WTC11 (cell line): ENCODE data around the gene SMAP1. TPM values are rescaled to one million over a fixed set of nuclear protein-coding genes. Genes with fewer than 3 reads are reported as not detected.

Source experiments
- ATAC-seq: fragments of 200-7000 bp; cut with Tn5 transposase; 2 replicates; pipeline ENCODE4 v1.10.0; 2021; ENCODE audit warnings: mild to moderate bottlenecking, moderate library complexity
- CTCF ChIA-PET: fragments of 300-600 bp; sonication (Branson Sonifier 250); formaldehyde crosslinking; loops from one replicate; lab custom pipeline; 2021; ENCODE audit warnings: antibody characterized with exemption; lab: Charles Lee
- POLR2A ChIA-PET: fragments of 350-600 bp; sonication (Branson Sonifier 250); formaldehyde crosslinking; loops from one replicate; lab custom pipeline; 2021; ENCODE audit warnings: antibody characterized with exemption; lab: Charles Lee
- DNase-seq: peaks from one replicate; pipeline ENCODE4 v3.0.0; 2021; ENCODE audit warnings: low spot score
- H3K27ac Mint-ChIP-seq: 2 replicates; pipeline ENCODE4 v1.8.0; 2021; ENCODE audit warnings: mixed read lengths
- H3K27me3 Mint-ChIP-seq: 2 replicates; pipeline ENCODE4 v1.8.0; 2021; ENCODE audit warnings: low read depth, mild to moderate bottlenecking, moderate library complexity, mixed read lengths
- H3K36me3 Mint-ChIP-seq: 2 replicates; pipeline ENCODE4 v1.8.0; 2021; ENCODE audit warnings: mixed read lengths
- H3K4me1 Mint-ChIP-seq: 2 replicates; pipeline ENCODE4 v1.8.0; 2022; ENCODE audit warnings: mixed read lengths
- H3K4me3 Mint-ChIP-seq: 2 replicates; pipeline ENCODE4 v1.8.0; 2021; ENCODE audit warnings: mild to moderate bottlenecking, moderate library complexity, mixed read lengths
- H3K9me3 Mint-ChIP-seq: 2 replicates; pipeline ENCODE4 v1.8.0; 2021; ENCODE audit warnings: mixed read lengths
- ATF1 ChIP-seq: sonication (generic); formaldehyde crosslinking; IDR thresholded peaks from 2 replicates; pipeline ENCODE4 v1.8.1; 2023; ENCODE audit warnings: mild to moderate bottlenecking, moderate library complexity, missing genetic modification reagents
- ATF3 ChIP-seq: sonication (generic); formaldehyde crosslinking; conservative IDR thresholded peaks from 2 replicates; pipeline ENCODE4 v1.8.1; 2022; ENCODE audit warnings: mild to moderate bottlenecking, missing genetic modification reagents
- ATF6 ChIP-seq: sonication (generic); formaldehyde crosslinking; IDR thresholded peaks from 2 replicates; pipeline ENCODE4 v1.8.1; 2023; ENCODE audit warnings: mild to moderate bottlenecking, missing genetic modification reagents
- CTCF ChIP-seq: fragments of 200-600 bp; IDR thresholded peaks from 2 replicates; pipeline ENCODE4 v1.8.0; 2022; ENCODE audit warnings: antibody characterized with exemption
- E2F4 ChIP-seq: sonication (generic); formaldehyde crosslinking; IDR thresholded peaks from 2 replicates; pipeline ENCODE4 v1.8.1; 2022; ENCODE audit warnings: low read depth, mild to moderate bottlenecking, moderate library complexity, missing genetic modification reagents, borderline replicate concordance
- EMX1 ChIP-seq: fragments of 250-450 bp; sonication (Bioruptor Pico); IDR thresholded peaks from 2 replicates; pipeline ENCODE4 v1.8.0; 2021; ENCODE audit warnings: mild to moderate bottlenecking
- FOXK1 ChIP-seq: sonication (generic); formaldehyde crosslinking; IDR thresholded peaks from 2 replicates; pipeline ENCODE4 v1.8.0; 2022; ENCODE audit warnings: mild to moderate bottlenecking, moderate library complexity, missing genetic modification reagents
- KAT7 ChIP-seq: sonication (generic); formaldehyde crosslinking; IDR thresholded peaks from 2 replicates; pipeline ENCODE4 v1.8.1; 2023; ENCODE audit warnings: missing genetic modification reagents, mild to moderate bottlenecking, borderline replicate concordance
- MXD4 ChIP-seq: fragments of 250-450 bp; sonication (Bioruptor Pico); IDR thresholded peaks from 2 replicates; pipeline ENCODE4 v1.8.0; 2021; ENCODE audit warnings: mild to moderate bottlenecking, moderate library complexity, borderline replicate concordance
- NR1H2 ChIP-seq: sonication (generic); formaldehyde crosslinking; IDR thresholded peaks from 2 replicates; pipeline ENCODE4 v1.9.0; 2021; ENCODE audit warnings: mild to moderate bottlenecking, moderate library complexity, missing genetic modification reagents
- PREB ChIP-seq: sonication (generic); formaldehyde crosslinking; IDR thresholded peaks from 2 replicates; pipeline ENCODE4 v1.8.1; 2022; ENCODE audit warnings: mild to moderate bottlenecking, missing genetic modification reagents, moderate library complexity, borderline replicate concordance
- PRRX2 ChIP-seq: fragments of 250-450 bp; sonication (Bioruptor Pico); IDR thresholded peaks from 2 replicates; pipeline ENCODE4 v1.8.0; 2021; ENCODE audit warnings: mild to moderate bottlenecking
- SP1 ChIP-seq: sonication (generic); formaldehyde crosslinking; conservative IDR thresholded peaks from 2 replicates; pipeline ENCODE4 v1.8.1; 2022; ENCODE audit warnings: missing genetic modification reagents
- ZNF121 ChIP-seq: sonication (generic); formaldehyde crosslinking; IDR thresholded peaks from 2 replicates; pipeline ENCODE4 v1.8.0; 2023; ENCODE audit warnings: missing genetic modification reagents
- ZNF219 ChIP-seq: sonication (generic); formaldehyde crosslinking; IDR thresholded peaks from 2 replicates; pipeline ENCODE4 v1.8.0; 2023; ENCODE audit warnings: missing genetic modification reagents, mild to moderate bottlenecking, borderline replicate concordance
- ZNF281 ChIP-seq: sonication (generic); formaldehyde crosslinking; IDR thresholded peaks from 2 replicates; pipeline ENCODE4 v1.8.0; 2023; ENCODE audit warnings: mild to moderate bottlenecking, missing genetic modification reagents
- ZNF317 ChIP-seq: sonication (generic); formaldehyde crosslinking; IDR thresholded peaks from 2 replicates; pipeline ENCODE4 v1.8.1; 2023; ENCODE audit warnings: low read depth, mild to moderate bottlenecking, moderate library complexity, missing genetic modification reagents, borderline replicate concordance
- ZNF396 ChIP-seq: fragments of 250-450 bp; sonication (Bioruptor Pico); IDR thresholded peaks from 2 replicates; pipeline ENCODE4 v1.8.0; 2021; ENCODE audit warnings: mild to moderate bottlenecking, moderate library complexity, borderline replicate concordance
- ZNF423 ChIP-seq: fragments of 250-450 bp; sonication (Bioruptor Pico); IDR thresholded peaks from 2 replicates; pipeline ENCODE4 v2.1.2; 2022; ENCODE audit warnings: mild to moderate bottlenecking, moderate library complexity
- ZNF425 ChIP-seq: fragments of 250-450 bp; sonication (Bioruptor Pico); conservative IDR thresholded peaks from 2 replicates; pipeline ENCODE4 v1.9.0; 2021; ENCODE audit warnings: mild to moderate bottlenecking
- ZNF512 ChIP-seq: sonication (generic); formaldehyde crosslinking; IDR thresholded peaks from 2 replicates; pipeline ENCODE4 v1.8.1; 2022; ENCODE audit warnings: missing genetic modification reagents, borderline replicate concordance
- total RNA-seq: library from RNA; stranded (reverse); gene quantifications from 3 replicates; pipeline ENCODE4 v1.2.3, GENCODE V29; 2021

The SMAP1 gene
- total RNA-seq, 1 experiment from 2014 or later = 29.0 TPM

GRCh38 chr6:70889270-70889669 lies 221.6 kb downstream of the SMAP1 start:
- CTCF ChIA-PET = no interaction called here
- H3K27me3 Mint-ChIP-seq = no peaks in the 10 kb centered on the region; the same call in 1 of the 2 replicates

GRCh38 chr6:70894001-70894400 lies 226.3 kb downstream of the SMAP1 start:
- DNase-seq = no peak
- no peak for ATAC-seq
- Mint-ChIP-seq H3K27ac (no peak overlapping the region), H3K27me3 (no peaks in the 10 kb centered on the region; the same call in 1 of the 2 replicates), H3K4me1 (no peaks in the 10 kb centered on the region), H3K36me3 (no peaks in the 10 kb centered on the region), H3K9me3 (peaks cover 4% of the 10 kb centered on the region; the same call in 1 of the 2 replicates), H3K4me3 (no peak overlapping the region)
- ChIA-PET POLR2A (no interaction called here), CTCF (interaction anchor here (1.3 to 1.6 kb wide), 2 partner anchors 10 to 30 kb away, joined by 3 to 5 read pairs; no protein-coding TSS in a partner anchor)
- TF ChIP-seq EMX1 (CRISPR knock-in tag) (no peak), MXD4 (no peak), PRRX2 (no peak), ZNF512 (CRISPR knock-in tag) (no peak), PREB (CRISPR knock-in tag) (no peak), KAT7 (no peak), ATF3 (CRISPR knock-in tag) (no peak), ATF1 (CRISPR knock-in tag) (no peak), FOXK1 (CRISPR knock-in tag) (no peak), NR1H2 (CRISPR knock-in tag) (no peak), CTCF (no peak), ZNF396 (CRISPR knock-in tag) (no peak), ZNF425 (CRISPR knock-in tag) (no peak), ZNF281 (CRISPR knock-in tag) (no peak), ZNF423 (CRISPR knock-in tag) (no peak)

More at GRCh38 chr6:70889270-70889669, 221.6 kb downstream of the SMAP1 start:
- H3K9me3 Mint-ChIP-seq = no peaks in the 10 kb centered on the region
- no peak overlapping the region for H3K4me3 Mint-ChIP-seq
- TF ChIP-seq ZNF121 (CRISPR knock-in tag) (no peak), E2F4 (CRISPR knock-in tag) (no peak), ZNF219 (no peak), SP1 (CRISPR knock-in tag) (no peak), ATF6 (CRISPR knock-in tag) (no peak), FOXK1 (CRISPR knock-in tag) (no peak), ZNF317 (no peak)
- H3K27ac Mint-ChIP-seq = no peak overlapping the region
- no peaks in the 10 kb centered on the region for H3K36me3 Mint-ChIP-seq
- peaks cover 23% of the 10 kb centered on the region for H3K4me1 Mint-ChIP-seq
- POLR2A ChIA-PET = no interaction called here
- no peak for DNase-seq
- ATAC-seq = no peak
